Upper lobe of left lung (tissue), 6 donors: ENCODE results near the gene KRT7. TPM values are rescaled to one million over a fixed set of nuclear protein-coding genes. Genes with fewer than 3 reads are reported as not detected.

Experiments
- ATAC-seq, 2 donors: fragments of 200-7000 bp; cut with Tn5 transposase; one replicate each; pipeline ENCODE4 v1.9.1; 2022; ENCODE audit warnings: mild to moderate bottlenecking in 2 of 2, moderate library complexity in 2 of 2; ENCODE audit not compliant: low FRiP score in 2 of 2
- DNase-seq, 2 donors: peaks; one replicate each; pipeline ENCODE4 v3.0.0-alpha.2; 2019 to 2020
- H3K27ac ChIP-seq, 4 donors: fragments of 200-600 bp; sonication (generic); one replicate each; pipeline ENCODE4 v1.5.1; 2016 to 2019
- H3K27me3 ChIP-seq, 4 donors: fragments of 200-600 bp; sonication (generic); one replicate each; pipeline ENCODE4 v1.5.1; 2017 to 2019
- H3K36me3 ChIP-seq, 4 donors: fragments of 200-600 bp; sonication (generic); one replicate each; pipeline ENCODE4 v1.5.1; 2016 to 2019
- H3K4me1 ChIP-seq, 4 donors: fragments of 200-600 bp; sonication (generic); one replicate each; pipeline ENCODE4 v1.5.1; 2018 to 2019
- H3K4me3 ChIP-seq, 4 donors: fragments of 200-600 bp; sonication (generic); one replicate each; pipeline ENCODE4 v1.5.1; 2017 to 2019; ENCODE audit warnings: mild to moderate bottlenecking in 2 of 4, moderate library complexity in 1 of 4
- H3K9me3 ChIP-seq, 4 donors: fragments of 200-600 bp; sonication (generic); one replicate each; pipeline ENCODE4 v1.5.1; 2018 to 2019
- EP300 ChIP-seq, 4 donors: sonication (generic); formaldehyde crosslinking; IDR thresholded peaks; one replicate each; pipeline ENCODE4 v1.5.1; 2017; ENCODE audit warnings: antibody characterized with exemption in 4 of 4, control low read depth in 2 of 4
- POLR2A ChIP-seq, 4 donors: fragments of 450-650 bp; IDR thresholded peaks; one replicate each; pipeline ENCODE4 v1.5.1; 2016 to 2017; ENCODE audit warnings: antibody characterized with exemption in 4 of 4, mild to moderate bottlenecking in 2 of 4
- POLR2AphosphoS5 ChIP-seq, 2 donors: sonication (generic); formaldehyde crosslinking; IDR thresholded peaks; one replicate each; pipeline ENCODE4 v1.5.1; 2017; ENCODE audit warnings: antibody characterized with exemption in 2 of 2
- WGBS, 2 donors: methylation state at CpG; one replicate each; pipeline ENCODE4 v1.1.5; 2017 to 2018; 5-methylcytosine and 5-hydroxymethylcytosine counted together
- total RNA-seq, 6 donors: library from RNA; depleted of rRNA in 4 of 6; stranded (reverse); fragments of >200 nt in 4 of 6; gene quantifications; one replicate each; pipeline versions ENCODE4 v1.1.0 to v1.2.1, GENCODE V29; 2016 to 2021
- TF ChIP-seq, protein P1 (sequence below), 6 experiments: fragments of 450-650 bp in 4 of 6; fragments of 200-600 bp in 2 of 6; sonication (generic) in 2 of 6; IDR thresholded peaks; one replicate each; pipeline ENCODE4 v1.5.1; 2016 to 2019; ENCODE audit warnings: antibody characterized with exemption in 6 of 6
- donor health status: DM: no; HTN: no; CAD: no; lungs with moderate emphysema.
- donor health status: DM: no; HTN: yes; CAD: no; lungs with severe emphysema.

KRT7 gene
- total RNA-seq, 6 donors from 2014 or later, result 247 to 1,279 (median 821) TPM

DNA sequence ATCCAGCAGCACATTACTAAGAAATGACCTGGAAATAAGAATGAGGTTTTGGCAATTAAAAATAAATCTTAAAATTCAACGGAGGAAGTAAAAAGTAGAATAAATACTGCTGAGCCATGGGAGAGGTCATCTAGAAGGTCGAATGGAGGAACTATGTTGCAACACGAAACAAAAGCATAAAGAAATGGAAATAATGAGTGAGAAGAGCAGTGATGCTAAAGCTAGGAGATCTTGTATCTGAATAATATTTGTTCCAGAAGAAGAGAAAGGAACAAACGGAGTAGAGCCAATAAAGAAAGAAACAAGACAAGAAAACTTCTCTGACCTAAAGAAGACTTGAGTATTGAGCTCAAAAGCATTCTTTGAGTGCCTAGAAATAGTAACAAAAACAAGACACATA is 6.6 kb upstream of the KRT7 start:
- H3K27me3 ChIP-seq, result peaks cover 0 to 8% (median 0%) of the 10 kb centered on the region in 4 donors
- H3K4me1 ChIP-seq, result peaks cover 0 to 14% (median 9%) of the 10 kb centered on the region in 4 donors
- 61 to 73% methylated on average over 4 of the region's 4 CpGs for WGBS, 2 donors
- TF ChIP-seq POLR2A (IDR thresholded peaks at IDR 0.05) (no peak), POLR2AphosphoS5 (IDR thresholded peaks at IDR 0.05) (no peak), EP300 (IDR thresholded peaks at IDR 0.05) (no peak)
- TF ChIP-seq, protein P1, sequence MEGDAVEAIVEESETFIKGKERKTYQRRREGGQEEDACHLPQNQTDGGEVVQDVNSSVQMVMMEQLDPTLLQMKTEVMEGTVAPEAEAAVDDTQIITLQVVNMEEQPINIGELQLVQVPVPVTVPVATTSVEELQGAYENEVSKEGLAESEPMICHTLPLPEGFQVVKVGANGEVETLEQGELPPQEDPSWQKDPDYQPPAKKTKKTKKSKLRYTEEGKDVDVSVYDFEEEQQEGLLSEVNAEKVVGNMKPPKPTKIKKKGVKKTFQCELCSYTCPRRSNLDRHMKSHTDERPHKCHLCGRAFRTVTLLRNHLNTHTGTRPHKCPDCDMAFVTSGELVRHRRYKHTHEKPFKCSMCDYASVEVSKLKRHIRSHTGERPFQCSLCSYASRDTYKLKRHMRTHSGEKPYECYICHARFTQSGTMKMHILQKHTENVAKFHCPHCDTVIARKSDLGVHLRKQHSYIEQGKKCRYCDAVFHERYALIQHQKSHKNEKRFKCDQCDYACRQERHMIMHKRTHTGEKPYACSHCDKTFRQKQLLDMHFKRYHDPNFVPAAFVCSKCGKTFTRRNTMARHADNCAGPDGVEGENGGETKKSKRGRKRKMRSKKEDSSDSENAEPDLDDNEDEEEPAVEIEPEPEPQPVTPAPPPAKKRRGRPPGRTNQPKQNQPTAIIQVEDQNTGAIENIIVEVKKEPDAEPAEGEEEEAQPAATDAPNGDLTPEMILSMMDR (IDR thresholded peaks at IDR 0.05), result no peak
- no peak overlapping the region for H3K27ac ChIP-seq
- ATAC-seq, result no peak
- no peak for DNase-seq
- H3K4me3 ChIP-seq, result no peak overlapping the region
- H3K9me3 ChIP-seq, result no peaks in the 10 kb centered on the region
- H3K36me3 ChIP-seq, result no peaks in the 10 kb centered on the region

DNA sequence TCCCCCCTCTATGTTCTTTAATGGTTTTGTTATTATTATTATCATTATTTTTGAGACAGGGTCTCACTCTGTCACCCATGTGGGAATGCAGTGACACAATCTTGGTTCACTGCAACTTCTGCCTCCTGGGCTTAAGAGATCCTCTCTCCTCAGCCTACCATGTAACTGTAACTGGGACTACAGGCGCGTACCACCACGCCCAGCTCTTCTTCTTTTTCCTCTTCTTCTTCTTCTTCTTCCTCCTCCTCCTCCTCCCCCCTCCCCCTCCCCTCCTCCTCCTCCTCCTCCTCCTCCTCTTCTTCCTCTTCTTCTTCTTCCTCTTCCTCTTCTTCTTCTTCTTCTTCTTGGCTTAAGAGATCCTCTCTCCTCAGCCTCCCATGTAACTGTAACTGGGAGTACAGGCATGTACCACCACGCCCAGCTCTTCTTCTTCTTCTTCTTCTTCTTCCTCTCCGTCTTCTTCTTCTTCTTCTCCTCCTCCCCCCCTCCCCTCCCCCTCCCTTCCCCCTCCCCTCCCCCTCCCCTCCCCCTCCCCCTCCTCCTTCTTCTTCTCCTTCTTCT is 5.4 kb upstream of the KRT7 start:
- TF ChIP-seq POLR2A (IDR thresholded peaks at IDR 0.05) (no peak), EP300 (IDR thresholded peaks at IDR 0.05) (no peak), POLR2AphosphoS5 (IDR thresholded peaks at IDR 0.05) (no peak)
- TF ChIP-seq, protein P1 (IDR thresholded peaks at IDR 0.05), result no peak
- 50 to 62% methylated on average over 5 of the region's 5 CpGs for whole genome bisulfite sequencing, 2 donors
- no peak overlapping the region for H3K4me3 ChIP-seq
- H3K36me3 ChIP-seq, result no peaks in the 10 kb centered on the region
- DNase-seq, result no peak
- H3K4me1 ChIP-seq, result peaks cover 0 to 25% (median 15%) of the 10 kb centered on the region in 4 donors
- no peak for ATAC-seq
- H3K27ac ChIP-seq, result no peak overlapping the region
- H3K9me3 ChIP-seq, result no peaks in the 10 kb centered on the region
- H3K27me3 ChIP-seq, result peaks cover 0 to 10% (median under 1%) of the 10 kb centered on the region in 4 donors

DNA sequence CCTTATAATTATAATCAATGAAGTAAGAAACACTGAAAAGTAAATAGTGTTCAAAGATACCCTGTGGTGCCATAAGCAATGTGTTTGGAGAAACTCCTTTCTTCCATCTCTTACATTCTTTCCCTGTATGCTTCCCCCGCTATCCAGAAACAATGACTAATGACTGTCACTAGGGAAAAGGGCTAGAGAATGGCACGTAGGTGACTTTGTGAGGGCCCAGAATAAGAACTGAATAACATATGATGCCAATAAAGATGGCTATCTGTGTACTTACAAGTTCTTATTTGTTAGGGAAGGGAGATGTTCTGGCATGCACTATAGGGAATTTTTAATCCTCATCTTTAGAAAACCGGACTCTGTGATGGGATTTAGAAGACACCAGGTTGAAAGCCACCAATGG is 4.7 kb upstream of the KRT7 start:
- H3K27ac ChIP-seq, result no peak overlapping the region
- H3K4me3 ChIP-seq, result no peak overlapping the region
- no peak for TF ChIP-seq EP300 (IDR thresholded peaks at IDR 0.05)
- TF ChIP-seq POLR2AphosphoS5 (IDR thresholded peaks at IDR 0.05), result no peak
- TF ChIP-seq, protein P1 (IDR thresholded peaks at IDR 0.05), result no peak
- no peak for TF ChIP-seq POLR2A (IDR thresholded peaks at IDR 0.05)
- 76 to 77% methylated on average over 3 of the region's 3 CpGs for WGBS, 2 donors
- ATAC-seq (no peak), DNase-seq (no peak)
- peaks cover 1 to 31% (median 17%) of the 10 kb centered on the region in 4 donors for H3K4me1 ChIP-seq
- H3K9me3 ChIP-seq, result no peaks in the 10 kb centered on the region
- peaks cover 0 to 17% (median 4%) of the 10 kb centered on the region in 4 donors for H3K27me3 ChIP-seq
- H3K36me3 ChIP-seq, result no peaks in the 10 kb centered on the region

DNA sequence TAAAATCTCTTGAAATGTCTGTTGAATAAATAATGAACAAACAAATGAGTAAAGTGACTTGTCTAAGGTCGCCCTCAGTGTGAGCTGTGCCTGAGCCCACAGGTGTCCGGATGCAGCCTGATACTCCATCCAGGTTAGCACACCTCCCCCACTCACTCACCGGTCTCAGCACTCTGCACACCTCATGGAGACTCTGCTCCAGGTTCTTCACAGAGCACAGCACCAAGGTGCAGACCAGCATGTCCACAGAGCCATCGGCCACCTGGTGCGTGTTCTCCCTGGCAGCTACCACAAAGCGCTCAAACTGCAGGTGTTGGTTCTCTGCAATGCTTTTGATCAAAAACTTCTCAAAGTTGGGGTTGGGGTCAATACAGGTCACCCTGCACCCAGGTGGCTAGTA is 4.1 kb upstream of the KRT7 start:
- peaks cover 3 to 36% (median 17%) of the 10 kb centered on the region in 4 donors for H3K4me1 ChIP-seq
- H3K27me3 ChIP-seq, result peaks cover 0 to 21% (median 5%) of the 10 kb centered on the region in 4 donors
- no peaks in the 10 kb centered on the region for H3K36me3 ChIP-seq
- DNase-seq, result no peak
- H3K4me3 ChIP-seq, result no peak overlapping the region
- 91 to 97% methylated on average over 6 of the region's 6 CpGs for WGBS, 2 donors
- no peak for ATAC-seq
- no peak for TF ChIP-seq EP300 (IDR thresholded peaks at IDR 0.05)
- TF ChIP-seq POLR2A (IDR thresholded peaks at IDR 0.05), result no peak
- TF ChIP-seq, protein P1 (IDR thresholded peaks at IDR 0.05), result no peak
- TF ChIP-seq POLR2AphosphoS5 (IDR thresholded peaks at IDR 0.05), result no peak
- H3K27ac ChIP-seq, result no peak overlapping the region
- no peaks in the 10 kb centered on the region for H3K9me3 ChIP-seq

DNA sequence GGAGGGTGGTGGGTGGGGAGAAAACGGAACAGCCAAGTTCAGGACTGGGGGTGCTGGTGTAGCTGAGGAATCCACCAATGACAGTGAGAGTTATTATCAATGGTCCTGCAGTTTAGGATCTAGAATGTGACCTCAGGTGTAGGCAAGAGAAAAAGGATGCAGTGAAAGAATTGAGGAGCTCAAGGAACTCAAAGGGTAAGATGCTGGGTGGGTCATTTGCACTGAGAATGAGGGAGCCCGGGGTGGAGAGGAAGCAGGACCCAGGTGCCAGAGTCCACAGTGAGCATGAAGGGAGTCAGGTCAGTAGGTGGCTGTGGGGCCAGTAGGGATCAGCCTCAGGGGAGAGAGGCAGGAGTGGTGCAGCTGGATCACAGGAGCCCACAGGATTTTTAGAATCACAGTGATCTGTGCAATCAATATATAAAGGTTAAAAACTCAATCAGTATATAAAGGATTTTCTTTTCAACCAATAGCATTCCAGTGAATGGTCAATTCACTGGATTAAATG is 3.2 kb upstream of the KRT7 start:
- Histone ChIP-seq H3K4me1 (peaks cover 3 to 40% (median 21%) of the 10 kb centered on the region in 4 donors), H3K9me3 (no peaks in the 10 kb centered on the region), H3K36me3 (no peaks in the 10 kb centered on the region), H3K4me3 (no peak overlapping the region), H3K27me3 (peaks cover 0 to 21% (median 5%) of the 10 kb centered on the region in 4 donors), H3K27ac (peak overlapping the region in 1 of 4 donors; percentile 79)
- TF ChIP-seq EP300 (IDR thresholded peaks at IDR 0.05), result no peak
- no peak for TF ChIP-seq POLR2AphosphoS5 (IDR thresholded peaks at IDR 0.05)
- TF ChIP-seq, protein P1 (IDR thresholded peaks at IDR 0.05), result no peak
- no peak for TF ChIP-seq POLR2A (IDR thresholded peaks at IDR 0.05)
- 66 to 85% methylated on average over 2 of the region's 2 CpGs for WGBS, 2 donors
- DNase-seq (no peak), ATAC-seq (no peak)
